OCI-LY7 (cell line): Measurements from ENCODE around the gene CACNA1B. TPM values are rescaled to one million over a fixed set of nuclear protein-coding genes. Genes with fewer than 3 reads are reported as not detected.

Experiments
- BruUV-seq: library from RNA; stranded (reverse); fragments of 400-500 nt; replicated peaks from 2 replicates; lab custom pipeline; 2021; lab: Mats Ljungman, UMichigan
- CTCF ChIA-PET: fragments of 300-600 bp; sonication (Branson Sonifier 250); formaldehyde crosslinking; loops from one replicate; lab custom pipeline; 2022; ENCODE audit warnings: antibody characterized with exemption; ENCODE audit not compliant: unreplicated experiment; lab: Charles Lee
- POLR2A ChIA-PET: fragments of 300-600 bp; sonication (Branson Sonifier 250); formaldehyde crosslinking; loops from one replicate; lab custom pipeline; 2022; ENCODE audit warnings: antibody characterized with exemption; lab: Charles Lee
- DNase-seq: peaks from one replicate; pipeline ENCODE4 v3.0.0-alpha.2; 2015; ENCODE audit warnings: low spot score
- H2AFZ ChIP-seq: fragments of 200-600 bp; sonication (generic), shearing (Covaris generic); 2 replicates; pipeline ENCODE4 v1.6.1; 2014; ENCODE audit warnings: mild to moderate bottlenecking, antibody characterized with exemption, low read length, moderate library complexity
- H3K27ac ChIP-seq: fragments of 200-600 bp; sonication (generic); 2 replicates; pipeline ENCODE4 v1.5.1; 2014; ENCODE audit warnings: mixed run types, low read depth, mild to moderate bottlenecking, moderate library complexity, low read length, inconsistent platforms; ENCODE audit not compliant: poor library complexity, severe bottlenecking
- H3K36me3 ChIP-seq: fragments of 200-600 bp; sonication (generic); 2 replicates; pipeline ENCODE4 v1.6.1; 2014; ENCODE audit warnings: mild to moderate bottlenecking, antibody characterized with exemption, low read length, moderate library complexity, mixed read lengths; ENCODE audit not compliant: insufficient read depth
- H3K4me1 ChIP-seq: fragments of 200-600 bp; sonication (generic); 2 replicates; pipeline ENCODE4 v1.5.1; 2014; ENCODE audit warnings: mild to moderate bottlenecking, low read length; ENCODE audit not compliant: insufficient read depth, poor library complexity, severe bottlenecking
- H3K4me2 ChIP-seq: fragments of 200-600 bp; sonication (generic); 2 replicates; pipeline ENCODE4 v1.6.1; 2014; ENCODE audit warnings: mild to moderate bottlenecking, low read length
- H3K4me3 ChIP-seq: fragments of 200-600 bp; sonication (generic); 2 replicates; pipeline ENCODE4 v1.5.1; 2014; ENCODE audit warnings: mild to moderate bottlenecking, low read depth, low read length; ENCODE audit not compliant: poor library complexity, severe bottlenecking
- H3K79me2 ChIP-seq: fragments of 200-600 bp; sonication (generic); 2 replicates; pipeline ENCODE4 v1.6.1; 2016; ENCODE audit warnings: low read depth, mild to moderate bottlenecking, low read length, moderate library complexity, mixed read lengths; ENCODE audit not compliant: insufficient read depth
- H3K9me2 ChIP-seq: fragments of 200-600 bp; sonication (generic); 2 replicates; pipeline ENCODE4 v1.6.1; 2016; ENCODE audit warnings: mild to moderate bottlenecking, low read length, mixed read lengths; ENCODE audit not compliant: insufficient read depth
- H3K9me3 ChIP-seq: fragments of 200-600 bp; sonication (generic); 2 replicates; pipeline ENCODE4 v1.6.1; 2014; ENCODE audit warnings: mild to moderate bottlenecking, mixed run types, low read length, mixed read lengths
- H4K20me1 ChIP-seq: fragments of 200-600 bp; sonication (generic); 2 replicates; pipeline ENCODE4 v1.6.1; 2014; ENCODE audit warnings: mild to moderate bottlenecking, antibody characterized with exemption, low read length, moderate library complexity, mixed read lengths; ENCODE audit not compliant: insufficient read depth
- CTCF ChIP-seq: fragments of 200-600 bp; sonication (generic); conservative IDR thresholded peaks from 2 replicates; pipeline ENCODE4 v1.5.1; 2014; ENCODE audit warnings: mild to moderate bottlenecking, antibody characterized with exemption, low read length, moderate library complexity, mixed read lengths
- EZH2phosphoT487 ChIP-seq: fragments of 200-600 bp; sonication (generic); IDR thresholded peaks from 2 replicates; pipeline ENCODE4 v1.6.1; 2018; ENCODE audit warnings: low read depth, borderline replicate concordance, mild to moderate bottlenecking, mixed run types, antibody characterized with exemption, low read length, moderate library complexity, mixed read lengths
- intact Hi-C: fragments of 100-400 bp; cut with micrococcal nuclease; formaldehyde crosslinking; loops from one replicate; pipeline ENCODE4 v1.10.0; 2022; ENCODE audit not compliant: unreplicated experiment
- total RNA-seq, 2 experiments: library from RNA; depleted of rRNA in 1 of 2; stranded (reverse); fragments of >200 nt in 1 of 2; shearing (Covaris generic) in 1 of 2; gene quantifications; 2 replicates each; pipeline ENCODE4 v1.2.3, GENCODE V29; 2014 to 2022

Gene CACNA1B
- total RNA-seq, 2 experiments from 2014 or later = not detected

GRCh38 chr9:138031186-138031585 lies 153.6 kb downstream of the CACNA1B start:
- intact Hi-C loops = no loop called here
- peaks cover 15% of the 10 kb centered on the region; the same call in 1 of the 2 replicates for H3K9me3 ChIP-seq
- H2AFZ ChIP-seq = no peak overlapping the region
- POLR2A ChIA-PET = no interaction called here
- no peaks in the 10 kb centered on the region for H4K20me1 ChIP-seq
- TF ChIP-seq CTCF (no peak), EZH2phosphoT487 (no peak)
- DNase-seq = no peak
- H3K9me2 ChIP-seq = 0 out of 2 replicates have a peak, but pooled peaks cover 9% of the 10 kb centered on the region
- no peak overlapping the region for H3K27ac ChIP-seq
- no peak overlapping the region for H3K4me3 ChIP-seq
- CTCF ChIA-PET = no interaction called here
- H3K4me2 ChIP-seq = no peak overlapping the region
- no peaks in the 10 kb centered on the region for H3K4me1 ChIP-seq
- no peaks in the 10 kb centered on the region for H3K79me2 ChIP-seq
- no TSS peak for BruUV-seq
- no peaks in the 10 kb centered on the region for H3K36me3 ChIP-seq

GRCh38 chr9:138033950-138034349 lies 156.4 kb downstream of the CACNA1B start:
- 0 out of 2 replicates have a peak, but pooled peaks cover 9% of the 10 kb centered on the region for H3K9me2 ChIP-seq
- intact Hi-C loops = no loop called here
- no TSS peak for BruUV-seq
- no peak overlapping the region for H3K27ac ChIP-seq
- no peak overlapping the region for H3K4me2 ChIP-seq
- ChIA-PET POLR2A (no interaction called here), CTCF (no interaction called here)
- TF ChIP-seq EZH2phosphoT487 (no peak), CTCF (no peak)
- H2AFZ ChIP-seq = no peak overlapping the region
- no peaks in the 10 kb centered on the region for H3K36me3 ChIP-seq
- no peaks in the 10 kb centered on the region for H3K79me2 ChIP-seq
- H3K4me3 ChIP-seq = no peak overlapping the region
- no peaks in the 10 kb centered on the region for H3K4me1 ChIP-seq
- no peaks in the 10 kb centered on the region for H4K20me1 ChIP-seq
- no peak for DNase-seq
- 0 out of 2 replicates have a peak, but pooled peaks cover 10% of the 10 kb centered on the region for H3K9me3 ChIP-seq

- Histone ChIP-seq H3K4me3 (no peak overlapping the region), H3K4me1 (no peaks in the 10 kb centered on the region), H3K9me2 (0 out of 2 replicates have a peak, but pooled peaks cover 8% of the 10 kb centered on the region), H3K9me3 (0 out of 2 replicates have a peak, but pooled peaks cover 9% of the 10 kb centered on the region), H4K20me1 (no peaks in the 10 kb centered on the region), H3K27ac (no peak overlapping the region), H3K79me2 (no peaks in the 10 kb centered on the region), H3K36me3 (no peaks in the 10 kb centered on the region), H2AFZ (no peak overlapping the region), H3K4me2 (no peak overlapping the region)
- TF ChIP-seq EZH2phosphoT487 (no peak), CTCF (no peak)
- intact Hi-C loops = no loop called here
- POLR2A ChIA-PET = no interaction called here
- CTCF ChIA-PET = no interaction called here
- no peak for DNase-seq
- no TSS peak for BruUV-seq
Observed at GRCh38 chr9:138037140-138037539, 159.6 kb downstream of the CACNA1B start.
